Loucy (cell line): ENCODE results near the gene MESD.

Experiments
- H2AFZ ChIP-seq: fragments of 200-600 bp; sonication (generic); 2 replicates; pipeline ENCODE4 v1.6.0; 2016; ENCODE audit warnings: antibody characterized with exemption, mild to moderate bottlenecking, low read length, moderate library complexity
- H3F3A ChIP-seq: fragments of 200-600 bp; 2 replicates; pipeline ENCODE4 v1.6.0; 2016; ENCODE audit warnings: antibody characterized with exemption, low read depth, mild to moderate bottlenecking
- H3K27me3 ChIP-seq: fragments of 200-600 bp; sonication (generic); 2 replicates; pipeline ENCODE4 v1.6.1; 2014; ENCODE audit warnings: low read length, mild to moderate bottlenecking; ENCODE audit not compliant: insufficient read depth, poor library complexity, severe bottlenecking
- H3K36me3 ChIP-seq: fragments of 200-600 bp; sonication (generic); 2 replicates; pipeline ENCODE4 v1.6.1; 2016; ENCODE audit warnings: low read length; ENCODE audit not compliant: insufficient read depth
- H3K4me1 ChIP-seq: fragments of 200-600 bp; sonication (generic); 2 replicates; pipeline ENCODE4 v1.5.1; 2014; ENCODE audit warnings: low read length, mild to moderate bottlenecking; ENCODE audit not compliant: insufficient read depth, poor library complexity, severe bottlenecking
- H3K4me2 ChIP-seq: fragments of 200-600 bp; sonication (generic); 2 replicates; pipeline ENCODE4 v1.6.0; 2014; ENCODE audit warnings: antibody characterized with exemption, low read length, low read depth, mild to moderate bottlenecking; ENCODE audit not compliant: poor library complexity, severe bottlenecking
- H3K4me3 ChIP-seq: fragments of 200-600 bp; sonication (generic); 2 replicates; pipeline ENCODE4 v1.5.1; 2014; ENCODE audit warnings: low read length, mild to moderate bottlenecking, mixed read lengths; ENCODE audit not compliant: poor library complexity, severe bottlenecking
- H3K79me2 ChIP-seq: fragments of 200-600 bp; sonication (generic); 2 replicates; pipeline ENCODE4 v1.6.1; 2014; ENCODE audit warnings: low read length; ENCODE audit not compliant: insufficient read depth
- H3K9ac ChIP-seq: fragments of 200-600 bp; sonication (generic); 2 replicates; pipeline ENCODE4 v1.6.0; 2014; ENCODE audit warnings: mild to moderate bottlenecking, low read depth, low read length, moderate library complexity; ENCODE audit not compliant: poor library complexity, severe bottlenecking
- H3K9me2 ChIP-seq: fragments of 200-600 bp; sonication (generic); replicated peaks from 2 replicates; pipeline ENCODE4 v1.6.1; 2016; ENCODE audit warnings: low read depth, low read length, mixed read lengths
- H3K9me3 ChIP-seq: fragments of 200-600 bp; sonication (generic); 2 replicates; pipeline ENCODE4 v1.6.1; 2014; ENCODE audit warnings: mild to moderate bottlenecking, antibody characterized with exemption, low read length, low read depth; ENCODE audit not compliant: insufficient read depth
- H4K20me1 ChIP-seq: fragments of 200-600 bp; sonication (generic); 2 replicates; pipeline ENCODE4 v1.6.0; 2014; ENCODE audit warnings: antibody characterized with exemption, low read length, mild to moderate bottlenecking; ENCODE audit not compliant: insufficient read depth, poor library complexity, severe bottlenecking
- EZH2phosphoT487 ChIP-seq: fragments of 200-600 bp; IDR thresholded peaks from 2 replicates; pipeline ENCODE4 v1.6.1; 2018; ENCODE audit warnings: antibody characterized with exemption, mild to moderate bottlenecking, moderate library complexity, borderline replicate concordance
- TF ChIP-seq, protein P1 (sequence below): fragments of 200-600 bp; sonication (generic); conservative IDR thresholded peaks from 2 replicates; pipeline ENCODE4 v1.5.1; 2014; ENCODE audit warnings: mild to moderate bottlenecking, antibody characterized with exemption, low read length

Gene MESD

DNA sequence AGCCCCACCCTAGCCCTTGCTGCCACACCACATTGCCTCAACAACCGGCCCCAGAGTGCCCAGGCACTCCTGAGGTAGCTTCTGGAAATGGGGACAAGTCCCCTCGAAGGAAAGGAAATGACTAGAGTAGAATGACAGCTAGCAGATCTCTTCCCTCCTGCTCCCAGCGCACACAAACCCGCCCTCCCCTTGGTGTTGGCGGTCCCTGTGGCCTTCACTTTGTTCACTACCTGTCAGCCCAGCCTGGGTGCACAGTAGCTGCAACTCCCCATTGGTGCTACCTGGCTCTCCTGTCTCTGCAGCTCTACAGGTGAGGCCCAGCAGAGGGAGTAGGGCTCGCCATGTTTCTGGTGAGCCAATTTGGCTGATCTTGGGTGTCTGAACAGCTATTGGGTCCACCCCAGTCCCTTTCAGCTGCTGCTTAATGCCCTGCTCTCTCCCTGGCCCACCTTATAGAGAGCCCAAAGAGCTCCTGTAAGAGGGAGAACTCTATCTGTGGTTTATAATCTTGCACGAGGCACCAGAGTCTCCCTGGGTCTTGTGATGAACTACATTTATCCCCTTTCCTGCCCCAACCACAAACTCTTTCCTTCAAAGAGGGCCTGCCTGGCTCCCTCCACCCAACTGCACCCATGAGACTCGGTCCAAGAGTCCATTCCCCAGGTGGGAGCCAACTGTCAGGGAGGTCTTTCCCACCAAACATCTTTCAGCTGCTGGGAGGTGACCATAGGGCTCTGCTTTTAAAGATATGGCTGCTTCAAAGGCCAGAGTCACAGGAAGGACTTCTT, 39.1 kb downstream of the MESD start:
- H3K4me1 ChIP-seq: no peaks in the 10 kb centered on the region
- no peaks in the 10 kb centered on the region for H3K27me3 ChIP-seq
- H3K4me3 ChIP-seq: no peak overlapping the region
- H3K79me2 ChIP-seq: no peaks in the 10 kb centered on the region
- no peak overlapping the region for H3K4me2 ChIP-seq
- no peaks in the 10 kb centered on the region for H3F3A ChIP-seq
- H4K20me1 ChIP-seq: no peaks in the 10 kb centered on the region
- TF ChIP-seq, protein P1, sequence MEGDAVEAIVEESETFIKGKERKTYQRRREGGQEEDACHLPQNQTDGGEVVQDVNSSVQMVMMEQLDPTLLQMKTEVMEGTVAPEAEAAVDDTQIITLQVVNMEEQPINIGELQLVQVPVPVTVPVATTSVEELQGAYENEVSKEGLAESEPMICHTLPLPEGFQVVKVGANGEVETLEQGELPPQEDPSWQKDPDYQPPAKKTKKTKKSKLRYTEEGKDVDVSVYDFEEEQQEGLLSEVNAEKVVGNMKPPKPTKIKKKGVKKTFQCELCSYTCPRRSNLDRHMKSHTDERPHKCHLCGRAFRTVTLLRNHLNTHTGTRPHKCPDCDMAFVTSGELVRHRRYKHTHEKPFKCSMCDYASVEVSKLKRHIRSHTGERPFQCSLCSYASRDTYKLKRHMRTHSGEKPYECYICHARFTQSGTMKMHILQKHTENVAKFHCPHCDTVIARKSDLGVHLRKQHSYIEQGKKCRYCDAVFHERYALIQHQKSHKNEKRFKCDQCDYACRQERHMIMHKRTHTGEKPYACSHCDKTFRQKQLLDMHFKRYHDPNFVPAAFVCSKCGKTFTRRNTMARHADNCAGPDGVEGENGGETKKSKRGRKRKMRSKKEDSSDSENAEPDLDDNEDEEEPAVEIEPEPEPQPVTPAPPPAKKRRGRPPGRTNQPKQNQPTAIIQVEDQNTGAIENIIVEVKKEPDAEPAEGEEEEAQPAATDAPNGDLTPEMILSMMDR: no peak
- no peak for TF ChIP-seq EZH2phosphoT487
- no peak overlapping the region for H3K9ac ChIP-seq
- no peaks in the 10 kb centered on the region for H3K9me2 ChIP-seq
- H3K36me3 ChIP-seq: peaks cover 10% of the 10 kb centered on the region; the same call in 1 of the 2 replicates
- H2AFZ ChIP-seq: no peak overlapping the region
- no peaks in the 10 kb centered on the region for H3K9me3 ChIP-seq

GRCh38 chr15:80949756-80950155, 39.9 kb downstream of the MESD start:
- peaks cover 10% of the 10 kb centered on the region; the same call in 1 of the 2 replicates for H3K36me3 ChIP-seq
- no peaks in the 10 kb centered on the region for H3K9me2 ChIP-seq
- no peak overlapping the region for H2AFZ ChIP-seq
- no peaks in the 10 kb centered on the region for H3K27me3 ChIP-seq
- H3K4me1 ChIP-seq: no peaks in the 10 kb centered on the region
- no peak overlapping the region for H3K4me3 ChIP-seq
- no peak overlapping the region for H3K9ac ChIP-seq
- TF ChIP-seq, protein P1: no peak
- no peak for TF ChIP-seq EZH2phosphoT487
- no peaks in the 10 kb centered on the region for H3F3A ChIP-seq
- H3K4me2 ChIP-seq: no peak overlapping the region
- no peaks in the 10 kb centered on the region for H3K9me3 ChIP-seq
- H3K79me2 ChIP-seq: no peaks in the 10 kb centered on the region
- H4K20me1 ChIP-seq: no peaks in the 10 kb centered on the region

GRCh38 chr15:80948651-80949292, 40.8 kb downstream of the MESD start:
- no peaks in the 10 kb centered on the region for H3K4me1 ChIP-seq
- peaks cover 10% of the 10 kb centered on the region; the same call in 1 of the 2 replicates for H3K36me3 ChIP-seq

More at GRCh38 chr15:80948651-80949292, 40.8 kb downstream of the MESD start:
- no peaks in the 10 kb centered on the region for H3K27me3 ChIP-seq
- no peak overlapping the region for H3K4me2 ChIP-seq
- no peak overlapping the region for H3K9ac ChIP-seq
- no peak overlapping the region for H2AFZ ChIP-seq
- H3K9me2 ChIP-seq: no peaks in the 10 kb centered on the region
- H4K20me1 ChIP-seq: no peaks in the 10 kb centered on the region
- H3K4me3 ChIP-seq: no peak overlapping the region
- H3K9me3 ChIP-seq: no peaks in the 10 kb centered on the region
- no peaks in the 10 kb centered on the region for H3F3A ChIP-seq
- TF ChIP-seq, protein P1: no peak
- no peak for TF ChIP-seq EZH2phosphoT487
- H3K79me2 ChIP-seq: no peaks in the 10 kb centered on the region
